GM12891 (cell line): ENCODE results near the gene FZD2.
"Not testable (repeated sequence)": the region's sequence is repeated elsewhere in the genome, so short reads cannot be mapped to it uniquely, and the experiment has no call there.

Experiments
- DNase-seq: peaks from one replicate; pipeline ENCODE4 v3.0.0; 2011; ENCODE audit warnings: low spot score; ENCODE audit not compliant: insufficient read length
- FAIRE-seq: peaks from 2 replicates; lab custom pipeline; 2011; peaks lifted over from hg19 to GRCh38; lab: Jason Lieb, UNC
- PAX5 ChIP-seq: IDR thresholded peaks from 2 replicates; pipeline ENCODE4 v1.6.1; 2011; ENCODE audit warnings: low read length, moderate library complexity, mild to moderate bottlenecking; ENCODE audit not compliant: insufficient read depth, severe bottlenecking
- POLR2A ChIP-seq: IDR thresholded peaks from 2 replicates; pipeline ENCODE4 v1.6.1; 2011; ENCODE audit warnings: low read depth, low read length, control low read depth
- POLR2AphosphoS5 ChIP-seq: IDR thresholded peaks from 2 replicates; pipeline ENCODE4 v1.6.1; 2011; ENCODE audit warnings: low read depth, low read length, control low read depth
- POU2F2 ChIP-seq: IDR thresholded peaks from 2 replicates; pipeline ENCODE4 v1.6.1; 2011; ENCODE audit warnings: low read depth, mild to moderate bottlenecking, control low read depth, low read length, moderate library complexity
- SPI1 ChIP-seq: IDR thresholded peaks from 2 replicates; pipeline ENCODE4 v1.6.1; 2011; ENCODE audit warnings: low read depth, low read length, control low read depth
- TAF1 ChIP-seq: IDR thresholded peaks from 2 replicates; pipeline ENCODE4 v1.6.1; 2011; ENCODE audit warnings: low read depth, low read length, control low read depth

FZD2 gene

DNA sequence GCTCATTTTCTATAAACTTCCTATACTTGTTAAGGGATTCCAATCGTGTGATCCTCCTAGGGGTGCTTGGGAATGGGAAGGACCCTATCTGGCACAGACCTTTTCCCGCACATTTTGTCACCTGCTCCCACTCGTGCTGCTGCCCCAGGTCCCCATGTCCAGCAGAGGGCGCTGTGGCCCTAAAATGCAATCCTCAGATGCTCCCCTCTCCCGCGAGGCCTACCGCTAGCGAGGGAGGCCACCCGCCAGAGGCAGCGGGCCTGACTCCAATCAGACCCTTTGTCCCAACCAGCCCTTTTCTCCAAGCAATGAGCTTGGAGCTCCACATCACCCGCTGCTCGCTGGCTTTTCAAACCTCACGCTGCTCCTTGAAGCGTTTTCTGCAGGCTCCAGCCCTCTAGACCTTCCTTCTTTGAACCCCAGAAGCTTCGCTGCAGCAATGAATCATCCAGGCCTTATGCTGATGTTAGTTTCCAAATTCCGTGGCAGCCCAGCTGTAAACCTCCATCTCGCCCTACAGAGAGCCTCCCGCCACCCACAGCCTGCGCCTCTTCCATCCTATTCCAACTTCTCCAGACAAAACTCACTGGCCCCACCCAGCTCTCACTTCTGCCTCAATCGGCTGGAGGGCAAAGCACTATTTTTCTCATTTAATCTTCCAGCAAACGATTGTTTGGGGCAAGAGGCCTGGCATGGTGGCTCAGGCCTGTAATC, 23.6 kb upstream of the FZD2 start:
- TF ChIP-seq PAX5 (no peak), SPI1 (no peak), TAF1 (no peak), POLR2A (no peak), POU2F2 (no peak), POLR2AphosphoS5 (no peak)
- DNase-seq, result peak; percentile 90
- peak; percentile 96 for FAIRE-seq

GRCh38 chr17:44536090-44536953, 21.0 kb upstream of the FZD2 start:
- TF ChIP-seq SPI1 (no peak), POLR2AphosphoS5 (no peak), TAF1 (no peak), POU2F2 (peak; percentile 15; the same call in 1 of the 2 replicates)
- no peak for DNase-seq
- FAIRE-seq, result peak; percentile 9

GRCh38 chr17:44537922-44538321, 19.4 kb upstream of the FZD2 start:
- not testable (repeated sequence) for FAIRE-seq, DNase-seq

GRCh38 chr17:44539673-44540072, 17.6 kb upstream of the FZD2 start:
- no peak for FAIRE-seq
- DNase-seq, result no peak
- TF ChIP-seq POLR2AphosphoS5 (no peak), POU2F2 (no peak), PAX5 (no peak), TAF1 (no peak), POLR2A (no peak)

GRCh38 chr17:44540246-44541084, 16.8 kb upstream of the FZD2 start:
- DNase-seq (no peak), FAIRE-seq (no peak)
- TF ChIP-seq POLR2AphosphoS5, result no peak
- TF ChIP-seq POU2F2, result no peak

- DNase-seq (no peak), FAIRE-seq (no peak)
- TF ChIP-seq PAX5 (no peak), POU2F2 (no peak), SPI1 (no peak), TAF1 (no peak), POLR2A (no peak), POLR2AphosphoS5 (no peak)
Measured at GRCh38 chr17:44541884-44542581, 15.3 kb upstream of the FZD2 start.

DNA sequence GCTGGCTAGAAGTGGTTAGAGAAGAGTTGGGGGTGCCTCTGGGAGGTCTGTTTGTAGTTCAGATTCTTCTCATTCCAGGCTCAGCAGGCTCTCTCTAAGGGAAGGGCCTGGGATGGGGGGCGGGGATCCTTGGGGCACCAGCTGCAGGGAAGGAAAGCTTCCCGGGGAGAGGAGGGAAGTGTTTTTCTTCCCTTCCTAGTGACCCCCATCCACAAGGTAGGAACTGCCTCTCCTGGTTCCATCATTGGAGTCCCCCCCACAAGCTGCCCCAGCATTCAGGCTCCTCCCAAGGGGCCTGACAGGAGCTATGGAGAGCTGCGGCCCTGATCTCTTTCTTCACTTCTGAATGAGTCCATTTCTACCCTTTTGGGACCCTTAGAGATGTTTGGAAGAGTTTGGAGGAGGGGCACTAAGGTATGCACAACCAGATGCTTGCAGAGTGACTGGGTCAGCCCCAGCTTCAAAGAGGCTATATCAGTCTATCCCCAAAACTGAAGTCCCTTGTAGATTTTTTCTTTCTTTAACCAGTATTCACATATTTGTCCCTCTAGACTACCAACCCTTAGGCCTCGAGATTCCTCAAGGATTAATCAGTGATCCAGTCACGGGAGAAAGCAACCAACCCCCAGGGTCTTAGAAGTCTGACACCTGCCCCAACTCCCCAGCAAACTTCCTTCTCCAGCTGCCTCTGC, 13.9 kb upstream of the FZD2 start:
- FAIRE-seq (no peak), DNase-seq (no peak)
- TF ChIP-seq POLR2A, result no peak
- no peak for TF ChIP-seq POLR2AphosphoS5
- no peak for TF ChIP-seq POU2F2
- TF ChIP-seq SPI1, result no peak
- no peak for TF ChIP-seq TAF1

DNA sequence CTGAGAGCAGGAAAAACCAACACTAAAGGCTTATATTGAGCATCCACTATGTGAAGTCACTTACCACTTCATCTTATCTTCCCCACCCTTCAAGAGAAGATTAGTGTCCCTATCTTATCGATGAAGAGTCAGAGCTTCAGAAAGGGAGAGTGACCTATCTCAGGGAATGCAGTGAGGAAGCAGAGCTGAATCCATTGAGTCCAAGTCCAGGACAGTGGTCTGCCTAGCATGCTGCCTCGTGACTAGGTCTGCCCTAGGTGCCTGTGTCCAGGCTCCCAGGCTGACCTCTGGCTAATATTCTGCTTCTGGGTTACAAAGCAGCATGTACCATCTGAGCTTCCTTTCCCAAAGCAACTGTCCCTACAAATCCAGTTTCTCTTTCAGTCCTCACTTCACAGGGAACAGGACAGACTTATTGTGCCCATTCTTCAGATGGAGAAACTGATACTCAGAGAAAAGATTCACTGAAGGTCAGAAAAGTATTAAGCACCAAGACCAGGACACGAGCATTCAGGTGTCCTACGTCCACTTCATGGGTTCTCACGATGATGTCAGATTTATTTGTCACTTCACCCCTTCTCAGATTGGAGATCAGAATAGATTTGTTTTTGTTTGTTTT, 13.3 kb upstream of the FZD2 start:
- no peak for TF ChIP-seq TAF1
- no peak for TF ChIP-seq POU2F2
- TF ChIP-seq POLR2A, result no peak
- no peak for TF ChIP-seq SPI1
- no peak for TF ChIP-seq POLR2AphosphoS5
- no peak for TF ChIP-seq PAX5
- FAIRE-seq (no peak), DNase-seq (no peak)
